Duodenal mucosa (tissue), 2 donors: ENCODE results near the gene FOSL1.

Source experiments
- H3K27ac ChIP-seq: one replicate; pipeline ENCODE4 v1.7.0; 2013; ENCODE audit warnings: low read depth, low read length
- H3K27me3 ChIP-seq, 2 donors: one replicate each; pipeline ENCODE4 v1.7.0; 2013; ENCODE audit warnings: low read length in 2 of 2, control low read depth in 1 of 2; ENCODE audit not compliant: insufficient read depth in 2 of 2, control insufficient read depth in 1 of 2
- H3K36me3 ChIP-seq, 2 donors: one replicate each; pipeline ENCODE4 v1.7.0; 2013; ENCODE audit warnings: low read length in 2 of 2, control low read depth in 1 of 2; ENCODE audit not compliant: insufficient read depth in 2 of 2, control insufficient read depth in 1 of 2
- H3K4me1 ChIP-seq, 2 donors: one replicate each; pipeline ENCODE4 v1.7.0; 2013; ENCODE audit warnings: low read length in 2 of 2, control low read depth in 1 of 2; ENCODE audit not compliant: insufficient read depth in 2 of 2, control insufficient read depth in 1 of 2
- H3K4me3 ChIP-seq, 2 donors: one replicate each; pipeline ENCODE4 v1.7.0; 2013; ENCODE audit warnings: low read length in 2 of 2, low read depth in 1 of 2
- H3K9ac ChIP-seq, 2 donors: one replicate each; pipeline ENCODE4 v1.7.0; 2013; ENCODE audit warnings: low read length in 2 of 2, low read depth in 1 of 2
- H3K9me3 ChIP-seq, 2 donors: one replicate each; pipeline ENCODE4 v1.7.0; 2013; ENCODE audit warnings: low read length in 2 of 2, control low read depth in 1 of 2; ENCODE audit not compliant: control insufficient read depth in 1 of 2

FOSL1 gene

DNA sequence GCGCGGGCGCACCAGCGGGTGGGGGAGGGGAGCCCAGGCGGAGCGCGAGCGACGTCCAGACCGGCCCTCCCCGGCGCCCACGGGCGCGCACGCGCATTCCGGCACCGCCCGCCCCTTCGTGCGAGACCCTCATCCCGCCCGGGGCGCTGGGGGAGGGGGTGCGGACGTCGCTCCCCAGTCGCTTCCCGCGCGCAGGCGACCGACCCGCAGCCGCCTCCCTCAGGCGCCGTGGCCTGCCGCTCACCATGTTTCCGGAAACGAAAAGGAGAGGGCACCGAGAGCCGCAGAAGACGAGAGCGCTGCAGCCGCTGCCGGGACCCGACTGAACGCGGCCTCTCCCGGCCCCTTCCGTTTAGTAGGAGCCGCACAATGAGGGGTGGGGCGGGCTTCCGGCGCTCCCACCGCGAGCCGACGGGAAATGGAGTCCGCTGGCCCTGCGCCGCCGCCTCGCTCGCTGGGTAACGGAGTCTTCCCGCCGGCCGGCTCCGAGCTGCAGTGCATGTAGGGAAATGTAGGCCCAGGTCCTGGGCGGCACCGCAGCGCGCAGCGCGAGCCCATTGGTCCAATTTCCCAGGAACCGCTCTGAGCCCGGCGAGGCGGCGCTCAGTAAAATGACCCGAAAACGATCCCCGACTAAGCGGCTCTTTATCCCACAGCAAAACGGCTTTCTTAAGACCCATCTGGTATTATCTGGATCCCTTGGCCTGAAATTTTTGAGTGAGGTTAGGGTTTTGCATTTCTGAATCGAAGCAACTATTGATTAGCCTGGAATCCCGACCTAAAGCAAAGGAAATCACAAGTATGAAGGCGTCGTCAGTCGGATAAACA, 42.1 kb downstream of the FOSL1 start, which contains the start of gene CFL1:
Gene CFL1, minus strand, starts transcription at position 328 of the 828 bp plus-strand sequence. Its CDS starts 81 bp downstream, at position 247.
- Histone ChIP-seq H3K36me3 (peaks cover 25 to 46% of the 10 kb centered on the region in 2 donors), H3K27ac (peak within 1 kb of the TSS; percentile 94), H3K4me1 (peaks cover 45 to 52% of the 10 kb centered on the region in 2 donors), H3K4me3 (peak within 1 kb of the TSS; percentile 96 to 98), H3K9me3 (no peaks in the 10 kb centered on the region), H3K27me3 (no peaks in the 10 kb centered on the region), H3K9ac (peak within 1 kb of the TSS; percentile 86 to 87)

GRCh38 chr11:65857500-65857852, 42.7 kb downstream of the FOSL1 start:
- H3K9ac ChIP-seq: peak overlapping the region; percentile 86 to 87
- peak overlapping the region; percentile 94 for H3K27ac ChIP-seq
- peaks cover 51 to 58% of the 10 kb centered on the region in 2 donors for H3K4me1 ChIP-seq
- H3K36me3 ChIP-seq: peaks cover 27 to 46% of the 10 kb centered on the region in 2 donors
- peak overlapping the region; percentile 91 to 98 for H3K4me3 ChIP-seq
- no peaks in the 10 kb centered on the region for H3K27me3 ChIP-seq
- no peaks in the 10 kb centered on the region for H3K9me3 ChIP-seq

GRCh38 chr11:65856689-65857499, 43.3 kb downstream of the FOSL1 start:
- Histone ChIP-seq H3K4me3 (peak overlapping the region; percentile 91 to 98), H3K36me3 (peaks cover 32 to 46% of the 10 kb centered on the region in 2 donors), H3K27me3 (no peaks in the 10 kb centered on the region), H3K27ac (peak overlapping the region; percentile 94), H3K4me1 (peaks cover 53 to 60% of the 10 kb centered on the region in 2 donors), H3K9me3 (no peaks in the 10 kb centered on the region), H3K9ac (peak overlapping the region; percentile 86 to 87)

GRCh38 chr11:65855927-65856363, 44.2 kb downstream of the FOSL1 start:
- H3K4me3 ChIP-seq: peak overlapping the region; percentile 91 to 98
- no peaks in the 10 kb centered on the region for H3K27me3 ChIP-seq
- H3K36me3 ChIP-seq: peaks cover 42 to 55% of the 10 kb centered on the region in 2 donors
- peak overlapping the region; percentile 94 for H3K27ac ChIP-seq
- H3K4me1 ChIP-seq: peaks cover 50 to 55% of the 10 kb centered on the region in 2 donors
- peak overlapping the region; percentile 86 to 87 for H3K9ac ChIP-seq
- peaks cover 3 to 4% of the 10 kb centered on the region in 2 donors for H3K9me3 ChIP-seq

- Histone ChIP-seq H3K9ac (peak overlapping the region; percentile 86 to 87), H3K27me3 (no peaks in the 10 kb centered on the region), H3K27ac (peak overlapping the region; percentile 61), H3K9me3 (peaks cover 3 to 4% of the 10 kb centered on the region in 2 donors), H3K4me3 (peak overlapping the region; percentile 91 to 98), H3K4me1 (peaks cover 50 to 58% of the 10 kb centered on the region in 2 donors), H3K36me3 (peaks cover 44 to 58% of the 10 kb centered on the region in 2 donors)
These were observed 45.0 kb downstream of the FOSL1 start for GRCh38 chr11:65854852-65855837.

- peak overlapping the region; percentile 3 for H3K27ac ChIP-seq
- H3K36me3 ChIP-seq: peaks cover 44 to 58% of the 10 kb centered on the region in 2 donors
- H3K9ac ChIP-seq: peak overlapping the region in 1 of 2 donors; percentile 58
- peaks cover 3 to 4% of the 10 kb centered on the region in 2 donors for H3K9me3 ChIP-seq
- peaks cover 54 to 56% of the 10 kb centered on the region in 2 donors for H3K4me1 ChIP-seq
- H3K4me3 ChIP-seq: peak overlapping the region; percentile 24 to 98
- H3K27me3 ChIP-seq: no peaks in the 10 kb centered on the region
These were observed 46.0 kb downstream of the FOSL1 start for GRCh38 chr11:65854161-65854592.

DNA sequence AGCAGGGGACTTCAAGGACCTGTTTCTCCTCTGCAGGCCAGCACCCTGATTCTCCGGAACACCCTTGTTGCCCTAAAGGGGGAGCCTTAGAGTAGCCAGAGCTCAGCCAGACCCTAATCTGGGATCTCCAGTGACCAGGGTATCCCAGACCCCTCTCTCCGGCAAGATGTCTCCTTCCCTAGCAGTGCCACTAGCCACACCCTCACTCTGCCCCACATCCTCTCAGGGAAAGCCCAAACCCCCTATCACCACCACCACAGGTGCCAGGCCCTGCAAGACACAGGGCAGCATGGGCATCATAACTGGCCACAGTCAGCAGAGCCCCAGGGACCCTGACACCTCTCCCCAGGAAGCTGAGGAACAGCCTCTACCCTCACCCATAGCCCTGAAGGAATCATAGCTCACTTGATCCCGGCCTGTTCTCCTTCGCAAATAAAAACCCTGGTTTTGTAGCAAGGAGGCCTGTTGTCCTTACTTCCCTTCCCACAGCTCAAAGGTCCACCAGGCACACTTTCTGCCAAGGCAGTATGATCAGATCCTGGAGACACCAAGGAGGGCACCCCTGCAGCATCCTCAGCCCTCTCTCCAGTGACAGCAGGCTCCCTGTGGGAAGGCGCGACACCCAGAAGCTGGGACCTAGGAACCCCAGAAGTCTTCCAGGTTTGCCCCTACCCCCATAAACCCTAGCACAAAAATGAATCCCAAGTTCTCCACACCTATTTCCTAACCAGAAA, 46.8 kb downstream of the FOSL1 start:
- peak overlapping the region; percentile 58 for H3K27ac ChIP-seq
- peaks cover 3 to 4% of the 10 kb centered on the region in 2 donors for H3K9me3 ChIP-seq
- peak overlapping the region; percentile 50 to 53 for H3K4me3 ChIP-seq
- H3K9ac ChIP-seq: peak overlapping the region; percentile 55 to 58
- peaks cover 44 to 58% of the 10 kb centered on the region in 2 donors for H3K36me3 ChIP-seq
- H3K27me3 ChIP-seq: no peaks in the 10 kb centered on the region
- peaks cover 54 to 58% of the 10 kb centered on the region in 2 donors for H3K4me1 ChIP-seq

DNA sequence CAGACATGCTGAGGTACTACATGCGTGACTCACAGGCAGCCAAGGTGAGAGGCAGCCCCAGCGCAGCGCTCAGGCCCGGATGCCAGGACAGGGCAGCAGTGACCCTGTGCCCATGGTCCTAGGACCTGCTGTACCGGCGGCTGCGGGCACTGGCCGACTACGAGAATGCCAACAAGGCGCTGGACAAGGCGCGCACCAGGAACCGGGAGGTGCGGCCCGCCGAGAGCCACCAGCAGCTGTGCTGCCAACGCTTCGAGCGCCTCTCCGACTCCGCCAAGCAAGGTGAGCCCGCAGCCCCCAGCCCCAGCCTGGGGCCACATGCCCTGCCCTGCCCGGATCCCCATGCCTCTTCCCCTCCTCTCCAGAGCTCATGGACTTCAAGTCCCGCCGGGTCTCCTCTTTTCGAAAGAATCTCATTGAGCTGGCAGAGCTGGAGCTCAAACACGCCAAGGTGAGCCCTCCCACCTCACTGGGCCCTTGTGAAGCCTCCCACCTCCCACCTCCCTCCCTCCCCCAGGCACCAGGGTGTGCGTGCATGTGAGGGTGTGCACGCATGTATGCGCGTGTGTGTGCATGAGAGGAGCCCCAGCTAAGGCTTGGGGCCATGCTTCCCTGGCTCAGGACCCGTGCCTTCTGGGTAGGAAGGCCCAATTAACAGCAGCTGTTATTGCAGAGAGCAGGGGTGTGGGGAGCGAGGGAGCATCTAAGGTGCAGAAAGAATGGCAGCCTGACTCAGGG, 47.5 kb downstream of the FOSL1 start:
- H3K27me3 ChIP-seq: no peaks in the 10 kb centered on the region
- peak overlapping the region; percentile 58 for H3K27ac ChIP-seq
- H3K9ac ChIP-seq: peak overlapping the region; percentile 55 to 58
- H3K4me3 ChIP-seq: peak overlapping the region; percentile 50 to 53
- H3K9me3 ChIP-seq: peaks cover 3 to 4% of the 10 kb centered on the region in 2 donors
- H3K36me3 ChIP-seq: peaks cover 44 to 58% of the 10 kb centered on the region in 2 donors
- H3K4me1 ChIP-seq: peaks cover 54 to 58% of the 10 kb centered on the region in 2 donors
